Pancreas (tissue), 10 donors: Measurements from ENCODE around the gene VCAM1. TPM values are rescaled to one million over a fixed set of nuclear protein-coding genes. Genes with fewer than 3 reads are reported as not detected.

Experiments used
- ATAC-seq, 4 donors: fragments of 200-7000 bp; cut with Tn5 transposase; one replicate each; pipeline versions ENCODE4 v1.8.0 to v1.9.1; 2020; ENCODE audit warnings: mild to moderate bottlenecking in 4 of 4, moderate library complexity in 4 of 4
- DNase-seq, 6 donors: peaks; one replicate each; pipeline ENCODE4 v3.0.0-alpha.2; 2020
- FAIRE-seq: peaks from 2 replicates; lab custom pipeline; 2012; peaks lifted over from hg19 to GRCh38; lab: Jason Lieb, UNC
- H3K27ac ChIP-seq, 4 donors: fragments of 200-600 bp; sonication (generic); 1 replicate in 3 of 4; 2 replicates in 1 of 4; pipeline versions ENCODE4 v1.5.0 to v1.8.0; 2020
- H3K27me3 ChIP-seq, 4 donors: fragments of 200-600 bp; one replicate each; pipeline ENCODE4 v1.8.0; 2021
- H3K36me3 ChIP-seq, 3 donors: fragments of 200-600 bp; sonication (generic) in 1 of 3; one replicate each; pipeline versions ENCODE4 v1.5.0 to v1.8.0; 2020 to 2021
- H3K4me1 ChIP-seq, 3 donors: fragments of 200-600 bp; one replicate each; pipeline ENCODE4 v1.8.0; 2021
- H3K4me3 ChIP-seq, 4 donors: fragments of 200-600 bp; sonication (generic) in 2 of 4; one replicate each; pipeline versions ENCODE4 v1.5.0 to v1.8.0; 2020 to 2021
- H3K9me3 ChIP-seq, 4 donors: fragments of 200-600 bp; one replicate each; pipeline ENCODE4 v1.8.0; 2021
- WGBS, 2 donors: extraction: QIAGEN DNeasy Blood & Tissue Kit; methylation state at CpG; one replicate each; pipeline ENCODE4 v1.1.7; 2013; 5-methylcytosine and 5-hydroxymethylcytosine counted together
- intact Hi-C, 3 donors: fragments of 100-400 bp; cut with DNase I; formaldehyde crosslinking; loops; one replicate each; pipeline versions ENCODE4 v1.11.1 to v1.14.2; 2022
- polyA plus RNA-seq, 2 donors: library from polyadenylated mRNA; stranded (reverse); fragments of 200-250 nt; gene quantifications; one replicate each; pipeline ENCODE4 v1.2.3, GENCODE V29; 2013
- total RNA-seq, 6 donors: library from RNA; stranded (reverse); fragmentation: NEBNext Ultra II Directional in 4 of 6; extraction: Animal tissue kit (Norgen Biotek cat#: 25700) in 4 of 6; gene quantifications; one replicate each; pipeline versions ENCODE4 v1.2.1 to v1.2.4, GENCODE V29; 2021 to 2023
- TF ChIP-seq, protein P1 (sequence below), 4 donors: fragments of 200-600 bp; sonication (generic) in 3 of 4; IDR thresholded peaks; one replicate each; pipeline versions ENCODE4 v1.5.0 to v1.8.0; 2021; ENCODE audit warnings: antibody characterized with exemption in 4 of 4
- donor health status: healthy with polysubstance abuse.
- donor health status: DM: no; HTN: no; CAD: no; lungs with moderate emphysema.
- donor health status: DM: no; HTN: no; CAD: no.
- donor health status: control.
- donor health status: control.
- donor health status: Bipolar disorder and iron deficiency.
- donor health status: DM: yes; HTN: yes; CAD: no.
- donor health status: DM: no; HTN: no; CAD: no.
- donor health status: DM: no; HTN: no; CAD: no.
- donor health status: DM: yes; HTN: yes; CAD: no.

Gene VCAM1
- total and polyA plus RNA-seq, 8 donors, result 4.3 to 98.5 (median 11.4) TPM

GRCh38 chr1:100731758-100732157, 12.2 kb downstream of the VCAM1 start:
- Histone ChIP-seq H3K9me3 (no peaks in the 10 kb centered on the region), H3K27me3 (no peaks in the 10 kb centered on the region), H3K4me3 (no peak overlapping the region), H3K36me3 (no peaks in the 10 kb centered on the region), H3K27ac (no peak overlapping the region), H3K4me1 (peaks cover 0 to 6% (median 3%) of the 10 kb centered on the region in 3 donors)
- ATAC-seq, result no peak
- WGBS, 2 donors, result 43 to 50% methylated on average over 1 of the region's 1 CpG
- FAIRE-seq, result no peak
- no peak for DNase-seq
- intact Hi-C loops, result no loop called here
- TF ChIP-seq, protein P1, sequence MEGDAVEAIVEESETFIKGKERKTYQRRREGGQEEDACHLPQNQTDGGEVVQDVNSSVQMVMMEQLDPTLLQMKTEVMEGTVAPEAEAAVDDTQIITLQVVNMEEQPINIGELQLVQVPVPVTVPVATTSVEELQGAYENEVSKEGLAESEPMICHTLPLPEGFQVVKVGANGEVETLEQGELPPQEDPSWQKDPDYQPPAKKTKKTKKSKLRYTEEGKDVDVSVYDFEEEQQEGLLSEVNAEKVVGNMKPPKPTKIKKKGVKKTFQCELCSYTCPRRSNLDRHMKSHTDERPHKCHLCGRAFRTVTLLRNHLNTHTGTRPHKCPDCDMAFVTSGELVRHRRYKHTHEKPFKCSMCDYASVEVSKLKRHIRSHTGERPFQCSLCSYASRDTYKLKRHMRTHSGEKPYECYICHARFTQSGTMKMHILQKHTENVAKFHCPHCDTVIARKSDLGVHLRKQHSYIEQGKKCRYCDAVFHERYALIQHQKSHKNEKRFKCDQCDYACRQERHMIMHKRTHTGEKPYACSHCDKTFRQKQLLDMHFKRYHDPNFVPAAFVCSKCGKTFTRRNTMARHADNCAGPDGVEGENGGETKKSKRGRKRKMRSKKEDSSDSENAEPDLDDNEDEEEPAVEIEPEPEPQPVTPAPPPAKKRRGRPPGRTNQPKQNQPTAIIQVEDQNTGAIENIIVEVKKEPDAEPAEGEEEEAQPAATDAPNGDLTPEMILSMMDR (IDR thresholded peaks at IDR 0.05), result no peak

- TF ChIP-seq, protein P1 (IDR thresholded peaks at IDR 0.05), result no peak
- intact Hi-C loops, result no loop called here
- no peak overlapping the region for H3K4me3 ChIP-seq
- H3K36me3 ChIP-seq, result no peaks in the 10 kb centered on the region
- peak overlapping the region in 2 of 4 donors; percentile 26 to 34 for H3K27ac ChIP-seq
- FAIRE-seq, result peak; percentile 32
- no peak for DNase-seq
- H3K9me3 ChIP-seq, result no peaks in the 10 kb centered on the region
- no peaks in the 10 kb centered on the region for H3K27me3 ChIP-seq
- 17 to 21% methylated on average over 3 of the region's 3 CpGs for WGBS, 2 donors
- peaks cover 0 to 6% (median 3%) of the 10 kb centered on the region in 3 donors for H3K4me1 ChIP-seq
- peak in 3 of 4 donors; percentile 40 to 70 (median 67) for ATAC-seq
Measured at GRCh38 chr1:100734676-100735075, 15.1 kb downstream of the VCAM1 start.

GRCh38 chr1:100735244-100735643, 15.7 kb downstream of the VCAM1 start:
- peak in 1 of 4 donors; percentile 22 for ATAC-seq
- peaks cover 0 to 6% (median 3%) of the 10 kb centered on the region in 3 donors for H3K4me1 ChIP-seq
- H3K4me3 ChIP-seq, result no peak overlapping the region
- H3K9me3 ChIP-seq, result no peaks in the 10 kb centered on the region
- no peaks in the 10 kb centered on the region for H3K36me3 ChIP-seq
- 31 to 45% methylated on average over 3 of the region's 3 CpGs for WGBS, 2 donors
- intact Hi-C loops, result no loop called here
- peak overlapping the region in 2 of 4 donors; percentile 2 to 26 for H3K27ac ChIP-seq
- DNase-seq, result no peak
- no peak for FAIRE-seq
- TF ChIP-seq, protein P1 (IDR thresholded peaks at IDR 0.05), result no peak
- no peaks in the 10 kb centered on the region for H3K27me3 ChIP-seq

DNA sequence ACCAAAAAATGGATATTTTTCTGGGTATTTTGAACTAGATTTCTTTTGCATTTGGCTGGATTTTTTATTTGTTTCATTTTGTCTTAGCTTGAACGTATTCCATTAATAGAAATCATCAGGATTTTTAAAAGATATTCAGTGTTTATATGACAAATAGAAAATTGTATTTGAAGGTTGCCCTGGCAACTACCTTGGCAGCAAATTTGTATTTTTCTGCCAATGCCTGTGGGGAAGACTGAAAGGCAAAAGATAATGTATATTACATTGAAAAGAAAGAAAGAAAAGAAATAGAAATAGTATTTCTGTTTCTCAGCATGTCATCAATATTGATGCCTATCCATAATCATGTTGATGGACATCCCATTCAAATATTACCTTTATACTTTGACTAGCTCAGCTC, 16.8 kb downstream of the VCAM1 start:
- FAIRE-seq (no peak), ATAC-seq (no peak), DNase-seq (no peak)
- Histone ChIP-seq H3K27ac (no peak overlapping the region), H3K36me3 (no peaks in the 10 kb centered on the region), H3K4me3 (no peak overlapping the region), H3K27me3 (no peaks in the 10 kb centered on the region), H3K9me3 (no peaks in the 10 kb centered on the region), H3K4me1 (peaks cover 0 to 6% (median 3%) of the 10 kb centered on the region in 3 donors)
- WGBS, 2 donors, result 7 to 10% methylated on average over 1 of the region's 1 CpG
- TF ChIP-seq, protein P1 (IDR thresholded peaks at IDR 0.05), result no peak
- intact Hi-C loops, result no loop called here

GRCh38 chr1:100736746-100737145, 17.2 kb downstream of the VCAM1 start:
- no peaks in the 10 kb centered on the region for H3K27me3 ChIP-seq
- no peak for DNase-seq
- peaks cover 0 to 6% (median 3%) of the 10 kb centered on the region in 3 donors for H3K4me1 ChIP-seq
- H3K9me3 ChIP-seq, result no peaks in the 10 kb centered on the region
- no peak overlapping the region for H3K4me3 ChIP-seq
- TF ChIP-seq, protein P1 (IDR thresholded peaks at IDR 0.05), result no peak
- no peak for ATAC-seq
- intact Hi-C loops, result no loop called here
- H3K27ac ChIP-seq, result no peak overlapping the region
- no peaks in the 10 kb centered on the region for H3K36me3 ChIP-seq
- FAIRE-seq, result no peak
- WGBS, 2 donors, result 6 to 14% methylated on average over 1 of the region's 1 CpG
